Jurkat, Clone E6-1 (cell line): ENCODE data around the gene SBF2.
"Not testable (repeated sequence)": the region's sequence is repeated elsewhere in the genome, so short reads cannot be mapped to it uniquely, and the experiment has no call there.

Source experiments
- DNase-seq: peaks from one replicate; pipeline ENCODE4 v3.0.0-alpha.2; 2011; ENCODE audit warnings: low read depth, low spot score
- H3K4me3 ChIP-seq: 2 replicates; pipeline ENCODE4 v1.5.1; 2011; ENCODE audit warnings: mild to moderate bottlenecking, low read length, control low read depth, moderate library complexity

The SBF2 gene

DNA sequence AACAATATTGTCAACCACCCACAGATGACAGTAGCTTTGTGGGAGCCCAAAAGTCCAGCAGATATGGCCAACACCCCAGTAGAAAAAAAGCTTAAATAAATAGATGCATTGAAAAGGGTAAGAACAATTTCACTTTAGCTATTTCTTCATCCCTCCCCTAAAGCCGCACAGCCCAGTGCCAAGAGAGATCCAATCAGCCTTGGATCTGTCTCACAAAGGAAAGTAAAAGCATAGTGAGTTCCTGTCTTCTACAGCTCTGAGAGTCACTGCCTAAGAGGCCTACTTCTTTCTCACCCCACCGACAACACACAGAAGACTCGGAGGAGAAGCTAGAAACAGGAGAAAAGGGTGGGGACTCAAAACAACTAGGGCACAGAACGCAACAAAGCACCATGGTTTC is 196.4 kb downstream of the SBF2 start:
- DNase-seq = no peak
- no peak overlapping the region for H3K4me3 ChIP-seq

GRCh38 chr11:10096987-10097386 is 197.0 kb downstream of the SBF2 start:
- no peak overlapping the region for H3K4me3 ChIP-seq
- DNase-seq = no peak

DNA sequence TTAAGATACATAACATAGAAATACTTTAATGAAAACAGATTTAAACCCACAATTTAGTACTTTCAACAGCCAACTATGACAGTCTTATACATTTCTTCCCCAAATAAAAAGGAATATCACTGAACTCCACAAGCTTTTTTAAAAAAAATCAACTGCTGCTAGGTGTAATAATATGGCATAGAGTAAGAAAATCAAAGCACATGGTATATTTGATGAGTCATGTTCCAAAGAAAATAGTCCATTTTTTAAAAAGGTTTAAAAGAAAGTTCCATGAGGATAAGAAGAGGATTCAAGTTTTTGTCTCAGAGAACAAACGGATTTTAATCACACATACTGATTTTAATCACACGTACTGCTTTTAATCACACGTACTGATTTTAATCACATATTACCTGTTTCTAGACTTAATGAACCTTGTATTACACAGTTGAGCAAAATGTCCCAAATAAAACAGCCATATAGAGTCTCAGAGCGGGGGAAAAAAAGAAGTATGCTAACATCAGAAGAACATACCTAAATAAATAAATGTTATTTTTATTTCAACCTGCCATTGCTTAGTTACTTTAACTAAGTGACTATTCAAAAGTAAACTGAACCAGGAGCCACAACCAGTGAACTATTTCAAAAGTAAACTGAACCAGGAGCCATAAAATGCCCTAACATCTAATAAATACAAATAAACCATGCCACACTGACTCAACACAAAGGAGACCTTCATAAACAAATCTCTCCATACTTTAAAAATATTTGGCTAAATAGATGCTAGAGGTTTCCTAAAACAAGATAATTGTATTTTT is 198.4 kb downstream of the SBF2 start:
- DNase-seq = no peak

DNA sequence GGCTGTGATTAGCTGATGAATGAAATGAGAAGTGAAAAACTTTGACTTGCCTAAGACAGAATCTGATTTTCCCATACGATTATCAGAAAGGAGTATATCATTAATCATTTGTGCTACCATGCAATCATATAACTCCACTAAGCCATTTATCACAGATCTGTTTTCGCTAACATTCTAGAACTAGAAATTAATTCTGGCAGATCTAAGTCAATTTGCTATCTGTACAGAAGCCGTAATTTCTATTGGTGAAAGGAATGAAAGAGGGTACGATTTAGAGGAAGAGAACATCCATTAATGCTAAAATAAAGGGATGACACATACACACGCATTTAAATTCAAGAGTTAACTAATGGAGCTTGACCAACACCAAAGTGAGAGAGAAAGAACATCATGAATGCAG is 201.6 kb downstream of the SBF2 start:
- H3K4me3 ChIP-seq = no peak overlapping the region
- no peak for DNase-seq

More for the DNA sequence above, 198.4 kb downstream of the SBF2 start:
- H3K4me3 ChIP-seq = no peak overlapping the region

GRCh38 chr11:10091314-10092045 is 202.5 kb downstream of the SBF2 start:
- DNase-seq = peak; percentile 69
- H3K4me3 ChIP-seq = peak overlapping the region; percentile 3

GRCh38 chr11:10087923-10088225 is 206.1 kb downstream of the SBF2 start:
- DNase-seq, H3K4me3 ChIP-seq: not testable (repeated sequence)

DNA sequence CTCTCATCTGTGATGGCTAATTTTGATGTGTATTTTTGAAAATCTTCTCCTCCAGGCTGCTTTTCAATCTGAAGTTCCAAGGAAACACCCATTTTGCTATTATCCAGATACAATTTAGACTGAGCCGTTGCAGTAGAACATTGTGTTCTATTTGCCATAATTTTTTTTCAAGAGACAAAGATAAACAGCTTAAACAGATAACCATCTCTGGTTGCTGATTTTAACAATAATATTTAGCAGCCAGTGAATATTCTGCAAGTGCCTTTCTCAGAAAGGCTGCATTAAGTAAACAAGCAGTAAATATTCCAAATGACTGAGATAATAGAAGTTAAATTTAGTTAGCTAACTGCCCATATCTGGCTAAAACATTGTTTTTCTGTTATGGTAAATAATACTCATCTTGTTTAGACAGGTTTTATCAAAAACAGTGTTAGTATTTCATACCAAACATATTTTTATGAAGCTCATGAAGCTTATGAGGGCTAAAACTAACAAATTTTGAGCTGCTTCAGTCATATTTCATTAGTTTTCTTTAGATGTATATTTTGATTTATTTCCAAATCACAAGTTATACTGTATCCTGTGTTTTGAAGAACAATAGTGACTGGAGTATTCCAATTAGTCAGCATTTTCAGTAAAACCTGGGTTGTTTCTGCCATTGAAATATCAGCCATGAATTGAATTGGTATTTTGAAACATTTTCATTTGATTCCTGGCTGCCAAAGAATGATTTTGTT is 206.7 kb downstream of the SBF2 start:
- DNase-seq = no peak

GRCh38 chr11:10080138-10080537 is 213.9 kb downstream of the SBF2 start:
- DNase-seq = no peak
- H3K4me3 ChIP-seq = no peak overlapping the region

More for the DNA sequence above, 206.7 kb downstream of the SBF2 start:
- no peak overlapping the region for H3K4me3 ChIP-seq

- no peak overlapping the region for H3K4me3 ChIP-seq
- no peak for DNase-seq
Measured at GRCh38 chr11:10076458-10077141, 217.4 kb downstream of the SBF2 start.

GRCh38 chr11:10075141-10075540 is 218.9 kb downstream of the SBF2 start:
- DNase-seq = no peak
- H3K4me3 ChIP-seq = no peak overlapping the region

DNA sequence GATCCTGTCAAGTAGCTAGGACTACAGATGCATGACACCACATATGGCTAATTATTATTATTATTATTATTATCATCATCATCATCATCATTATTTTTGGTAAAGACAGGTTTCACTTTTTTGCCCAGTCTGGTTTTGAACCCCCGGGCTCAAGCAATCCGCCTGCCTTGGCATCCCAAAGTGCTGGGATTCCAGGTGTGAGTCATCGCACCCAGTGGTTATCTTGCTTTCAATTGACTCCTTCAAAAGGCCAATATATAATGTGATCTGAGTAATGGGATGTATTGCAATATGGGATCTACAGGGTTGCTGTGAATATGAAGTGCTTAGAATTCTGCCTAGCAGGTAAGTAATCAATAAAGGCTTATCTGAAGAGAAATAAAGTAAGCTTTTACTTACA is 221.2 kb downstream of the SBF2 start:
- no peak for DNase-seq
- H3K4me3 ChIP-seq = no peak overlapping the region

- no peak for DNase-seq
- no peak overlapping the region for H3K4me3 ChIP-seq
Measured at GRCh38 chr11:10072142-10072541, 221.9 kb downstream of the SBF2 start.

GRCh38 chr11:10067629-10068300 is 226.3 kb downstream of the SBF2 start:
- no peak overlapping the region for H3K4me3 ChIP-seq
- DNase-seq = no peak

DNA sequence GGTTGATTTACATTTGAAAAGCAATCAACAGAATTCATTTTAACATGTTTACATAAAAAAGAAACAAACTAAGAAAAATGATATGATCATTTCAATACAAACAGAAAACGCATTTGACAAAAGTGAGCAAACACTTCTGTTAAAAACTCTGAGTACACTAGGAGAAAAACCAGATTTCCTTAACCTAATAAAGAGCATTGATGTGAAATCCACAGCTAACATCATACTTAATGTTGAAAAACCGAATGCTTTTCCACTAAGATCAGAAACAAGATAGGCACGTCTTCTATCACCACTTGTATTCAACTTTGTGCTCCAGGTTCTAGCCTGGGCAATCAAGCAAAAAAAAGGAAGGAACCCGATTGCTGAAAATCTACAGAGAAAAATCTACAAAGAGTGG is 227.6 kb downstream of the SBF2 start:
- no peak for DNase-seq

GRCh38 chr11:10064828-10065227 is 229.2 kb downstream of the SBF2 start:
- no peak for DNase-seq
- H3K4me3 ChIP-seq = no peak overlapping the region

More for the DNA sequence above, 227.6 kb downstream of the SBF2 start:
- no peak overlapping the region for H3K4me3 ChIP-seq

GRCh38 chr11:10058356-10058755 is 235.7 kb downstream of the SBF2 start:
- no peak for DNase-seq
- H3K4me3 ChIP-seq = no peak overlapping the region

- DNase-seq = no peak
- H3K4me3 ChIP-seq = no peak overlapping the region
Measured at GRCh38 chr11:10051868-10052586, 242.0 kb downstream of the SBF2 start.

DNA sequence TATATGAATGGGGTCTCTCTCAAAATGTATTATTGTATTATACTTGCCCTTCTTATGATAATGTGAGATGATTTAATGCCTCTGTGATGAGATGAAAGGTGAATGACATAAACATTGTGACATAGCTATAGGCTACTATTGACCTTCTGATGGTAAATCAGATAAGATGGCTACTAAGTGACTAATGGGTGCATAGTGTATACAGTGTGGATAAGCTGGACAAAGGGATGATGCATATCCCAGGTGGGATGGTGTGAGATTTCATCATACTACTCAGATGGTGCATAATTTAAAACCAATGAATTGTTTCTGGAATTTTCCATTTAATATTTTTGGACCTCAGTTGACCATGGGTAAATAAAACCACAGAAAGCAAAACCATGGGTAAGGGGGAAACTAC is 243.5 kb downstream of the SBF2 start:
- no peak overlapping the region for H3K4me3 ChIP-seq
- no peak for DNase-seq
